ENCODE results near the gene NT5E.

NT5E gene

DNA sequence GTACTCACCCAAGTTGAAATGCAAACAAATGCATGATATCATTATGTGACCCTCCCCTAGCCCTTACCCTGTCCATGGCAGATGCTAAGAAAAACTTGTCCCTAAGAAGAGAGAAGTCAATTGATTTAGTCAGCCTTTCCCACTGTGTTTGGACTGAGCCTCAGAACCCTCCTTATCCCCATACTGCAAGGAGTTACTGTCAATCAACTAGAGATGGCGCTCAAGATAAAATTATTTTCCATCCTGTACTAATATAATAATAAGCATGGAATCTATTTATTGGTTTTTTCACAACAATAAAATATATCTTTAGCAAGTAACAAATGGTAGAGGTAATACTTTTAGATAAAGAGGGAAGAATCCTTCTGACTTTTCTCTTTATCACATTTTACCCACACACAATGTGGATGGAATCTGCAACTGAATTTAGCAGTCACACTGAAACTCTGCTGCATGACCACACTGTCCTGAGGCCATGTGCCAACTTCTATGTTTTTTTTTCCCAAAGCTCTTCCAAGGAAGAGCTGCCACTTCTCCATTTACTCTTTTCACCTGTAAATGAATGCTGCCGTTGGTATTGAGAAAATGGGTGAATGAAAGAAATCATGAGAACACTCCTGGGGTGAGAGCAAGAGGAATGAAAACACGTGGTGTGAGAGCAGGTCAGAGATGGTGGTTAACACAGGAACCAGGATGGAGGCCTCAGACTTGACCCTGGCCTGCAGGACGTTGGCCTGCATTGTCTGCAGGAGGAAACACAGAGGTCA lies 10.5 kb downstream of the NT5E start:
- Histone ChIP-seq H3K9ac (ENCODE audit: low read depth, low read length) (no peak overlapping the region), H3K27me3 (ENCODE audit: control insufficient read depth, insufficient read depth, low read length) (no peaks in the 10 kb centered on the region), H3K4me3 (ENCODE audit: low read depth, low read length) (no peak overlapping the region), H3K4me1 (ENCODE audit: control insufficient read depth, insufficient read depth, low read length) (peaks cover 23% of the 10 kb centered on the region), H3K9me3 (ENCODE audit: control insufficient read depth, insufficient read depth, low read length) (no peaks in the 10 kb centered on the region), H3K36me3 (ENCODE audit: control insufficient read depth, insufficient read depth, low read length) (no peaks in the 10 kb centered on the region), H3K27ac (ENCODE audit: low read depth, low read length) (no peak overlapping the region)

DNA sequence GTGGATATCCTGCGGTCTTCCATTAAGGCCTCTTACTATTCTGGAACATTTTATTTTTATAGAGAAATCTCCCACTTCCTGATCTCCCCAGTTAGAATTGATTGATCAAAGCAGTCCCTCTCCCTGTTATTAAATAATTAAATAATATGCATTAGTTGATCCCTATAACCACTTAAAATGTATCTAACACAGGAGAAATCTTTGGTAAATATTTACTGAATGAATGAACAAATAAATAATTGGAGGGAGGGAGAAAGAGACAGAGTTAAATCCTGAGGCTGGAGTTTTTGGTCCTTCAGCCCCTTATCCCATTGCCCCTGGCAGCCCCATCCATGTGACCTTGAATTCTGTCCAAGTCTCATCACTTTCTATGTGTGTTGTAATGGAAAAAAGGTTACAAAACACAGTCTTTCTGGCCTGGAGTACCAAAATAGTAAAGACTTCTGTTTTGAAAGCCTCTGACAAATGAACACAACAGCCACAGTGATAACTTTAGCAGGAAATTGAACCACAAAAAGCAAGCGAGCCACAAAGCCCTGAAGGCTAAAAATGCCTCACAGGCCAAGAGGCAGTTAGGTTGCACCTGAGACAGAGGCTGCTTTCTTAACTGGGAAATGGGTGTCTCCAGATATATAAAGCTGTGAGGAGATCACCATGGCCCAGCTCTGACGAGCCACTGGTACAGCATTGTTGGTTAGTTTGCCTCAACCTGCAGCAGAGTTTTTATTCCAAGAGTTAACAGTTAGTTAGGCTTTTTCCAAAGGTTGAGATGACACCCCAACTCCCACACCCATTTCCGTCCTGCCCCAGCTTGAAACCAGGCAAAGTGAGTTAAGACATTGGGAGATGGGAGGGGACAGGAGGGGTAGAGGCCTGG lies 11.3 kb downstream of the NT5E start:
- H3K4me1 ChIP-seq (ENCODE audit: control insufficient read depth, insufficient read depth, low read length), result peaks cover 23% of the 10 kb centered on the region

DNA sequence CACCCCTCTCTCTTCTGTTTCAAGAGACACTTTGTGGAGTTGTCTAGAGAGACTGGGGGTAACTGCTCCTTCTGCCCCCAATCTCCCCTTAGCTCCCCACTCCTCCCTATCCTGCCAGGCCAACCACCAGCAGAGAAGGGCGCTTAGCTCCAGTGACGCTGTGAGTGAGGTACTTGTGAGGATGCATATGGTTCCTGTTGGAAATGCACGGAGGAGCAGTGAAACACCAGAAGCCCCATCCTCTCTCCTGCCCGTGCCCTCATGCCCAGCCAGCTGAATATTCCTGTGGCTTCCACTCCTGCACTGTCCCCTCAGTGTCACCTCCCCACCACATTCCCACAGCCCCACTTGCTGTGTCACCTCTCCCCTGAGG lies 11.9 kb downstream of the NT5E start:
- no peaks in the 10 kb centered on the region for H3K27me3 ChIP-seq (ENCODE audit: control insufficient read depth, insufficient read depth, low read length)
- no peak overlapping the region for H3K4me3 ChIP-seq (ENCODE audit: low read depth, low read length)
- H3K4me1 ChIP-seq (ENCODE audit: control insufficient read depth, insufficient read depth, low read length), result peaks cover 23% of the 10 kb centered on the region
- no peak overlapping the region for H3K27ac ChIP-seq (ENCODE audit: low read depth, low read length)
- H3K9ac ChIP-seq (ENCODE audit: low read depth, low read length), result no peak overlapping the region
- H3K9me3 ChIP-seq (ENCODE audit: control insufficient read depth, insufficient read depth, low read length), result no peaks in the 10 kb centered on the region
- H3K36me3 ChIP-seq (ENCODE audit: control insufficient read depth, insufficient read depth, low read length), result no peaks in the 10 kb centered on the region

More for the DNA sequence above, 11.3 kb downstream of the NT5E start:
- Histone ChIP-seq H3K9ac (ENCODE audit: low read depth, low read length) (no peak overlapping the region), H3K27me3 (ENCODE audit: control insufficient read depth, insufficient read depth, low read length) (no peaks in the 10 kb centered on the region), H3K36me3 (ENCODE audit: control insufficient read depth, insufficient read depth, low read length) (no peaks in the 10 kb centered on the region), H3K27ac (ENCODE audit: low read depth, low read length) (no peak overlapping the region), H3K4me3 (ENCODE audit: low read depth, low read length) (no peak overlapping the region), H3K9me3 (ENCODE audit: control insufficient read depth, insufficient read depth, low read length) (no peaks in the 10 kb centered on the region)

DNA sequence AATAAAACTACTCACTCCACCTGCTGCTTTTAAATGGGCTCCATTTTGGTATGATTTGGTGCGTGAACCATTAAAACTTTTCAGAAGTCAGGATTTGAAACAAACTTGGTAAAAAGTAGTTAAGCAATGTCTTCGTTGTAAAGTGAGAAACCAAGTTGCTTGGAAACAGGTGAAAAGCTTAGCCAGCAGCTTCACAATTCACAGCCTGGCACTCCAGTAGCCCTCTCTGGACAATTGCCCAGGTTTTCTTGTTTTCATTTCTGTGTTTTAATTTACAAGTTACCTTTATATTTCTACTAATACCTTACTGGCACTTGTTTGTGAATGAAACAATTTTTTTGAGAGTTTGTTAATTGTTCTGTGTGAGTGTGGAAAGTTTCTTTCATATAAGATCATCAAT lies 12.8 kb downstream of the NT5E start:
- H3K4me3 ChIP-seq (ENCODE audit: low read depth, low read length), result no peak overlapping the region
- no peaks in the 10 kb centered on the region for H3K36me3 ChIP-seq (ENCODE audit: control insufficient read depth, insufficient read depth, low read length)
- H3K9ac ChIP-seq (ENCODE audit: low read depth, low read length), result no peak overlapping the region
- no peak overlapping the region for H3K27ac ChIP-seq (ENCODE audit: low read depth, low read length)
- peaks cover 23% of the 10 kb centered on the region for H3K4me1 ChIP-seq (ENCODE audit: control insufficient read depth, insufficient read depth, low read length)
- H3K9me3 ChIP-seq (ENCODE audit: control insufficient read depth, insufficient read depth, low read length), result no peaks in the 10 kb centered on the region
- no peaks in the 10 kb centered on the region for H3K27me3 ChIP-seq (ENCODE audit: control insufficient read depth, insufficient read depth, low read length)

- H3K4me3 ChIP-seq (ENCODE audit: low read depth, low read length), result no peak overlapping the region
- H3K4me1 ChIP-seq (ENCODE audit: control insufficient read depth, insufficient read depth, low read length), result peaks cover 20% of the 10 kb centered on the region
- H3K36me3 ChIP-seq (ENCODE audit: control insufficient read depth, insufficient read depth, low read length), result no peaks in the 10 kb centered on the region
- no peaks in the 10 kb centered on the region for H3K9me3 ChIP-seq (ENCODE audit: control insufficient read depth, insufficient read depth, low read length)
- no peaks in the 10 kb centered on the region for H3K27me3 ChIP-seq (ENCODE audit: control insufficient read depth, insufficient read depth, low read length)
- H3K27ac ChIP-seq (ENCODE audit: low read depth, low read length), result no peak overlapping the region
- H3K9ac ChIP-seq (ENCODE audit: low read depth, low read length), result no peak overlapping the region
Measured at GRCh38 chr6:85463621-85464259, 13.9 kb downstream of the NT5E start.

DNA sequence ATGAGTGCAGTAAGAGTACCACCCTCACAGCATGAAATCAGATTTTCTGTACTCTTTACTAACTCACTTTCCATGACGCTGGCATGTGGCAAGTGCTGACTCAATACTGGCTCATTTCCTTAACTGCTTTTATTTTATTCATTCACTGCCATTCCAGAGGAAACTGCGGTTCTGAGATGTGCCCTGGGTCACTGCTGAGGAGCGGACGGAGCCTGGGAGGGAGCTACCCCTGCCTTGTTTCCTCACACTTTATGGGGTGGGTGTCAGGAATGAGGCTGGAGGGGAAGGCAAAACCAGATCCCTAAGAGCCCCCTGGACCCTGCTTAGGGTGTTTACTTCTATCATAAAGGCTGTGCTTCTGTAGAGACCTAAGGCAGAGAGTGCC lies 14.4 kb downstream of the NT5E start:
- no peaks in the 10 kb centered on the region for H3K27me3 ChIP-seq (ENCODE audit: control insufficient read depth, insufficient read depth, low read length)
- no peak overlapping the region for H3K9ac ChIP-seq (ENCODE audit: low read depth, low read length)
- no peak overlapping the region for H3K4me3 ChIP-seq (ENCODE audit: low read depth, low read length)
- H3K4me1 ChIP-seq (ENCODE audit: control insufficient read depth, insufficient read depth, low read length), result peaks cover 15% of the 10 kb centered on the region
- no peaks in the 10 kb centered on the region for H3K9me3 ChIP-seq (ENCODE audit: control insufficient read depth, insufficient read depth, low read length)
- H3K27ac ChIP-seq (ENCODE audit: low read depth, low read length), result no peak overlapping the region
- H3K36me3 ChIP-seq (ENCODE audit: control insufficient read depth, insufficient read depth, low read length), result no peaks in the 10 kb centered on the region

GRCh38 chr6:85464722-85465150 lies 14.9 kb downstream of the NT5E start:
- Histone ChIP-seq H3K4me1 (ENCODE audit: control insufficient read depth, insufficient read depth, low read length) (peaks cover 11% of the 10 kb centered on the region), H3K9me3 (ENCODE audit: control insufficient read depth, insufficient read depth, low read length) (no peaks in the 10 kb centered on the region), H3K4me3 (ENCODE audit: low read depth, low read length) (no peak overlapping the region), H3K27ac (ENCODE audit: low read depth, low read length) (no peak overlapping the region), H3K27me3 (ENCODE audit: control insufficient read depth, insufficient read depth, low read length) (no peaks in the 10 kb centered on the region), H3K36me3 (ENCODE audit: control insufficient read depth, insufficient read depth, low read length) (no peaks in the 10 kb centered on the region), H3K9ac (ENCODE audit: low read depth, low read length) (no peak overlapping the region)

GRCh38 chr6:85465762-85466161 lies 15.9 kb downstream of the NT5E start:
- H3K27ac ChIP-seq (ENCODE audit: low read depth, low read length), result no peak overlapping the region
- H3K36me3 ChIP-seq (ENCODE audit: control insufficient read depth, insufficient read depth, low read length), result no peaks in the 10 kb centered on the region
- no peaks in the 10 kb centered on the region for H3K9me3 ChIP-seq (ENCODE audit: control insufficient read depth, insufficient read depth, low read length)
- H3K9ac ChIP-seq (ENCODE audit: low read depth, low read length), result no peak overlapping the region
- H3K27me3 ChIP-seq (ENCODE audit: control insufficient read depth, insufficient read depth, low read length), result no peaks in the 10 kb centered on the region
- peaks cover 2% of the 10 kb centered on the region for H3K4me1 ChIP-seq (ENCODE audit: control insufficient read depth, insufficient read depth, low read length)
- H3K4me3 ChIP-seq (ENCODE audit: low read depth, low read length), result no peak overlapping the region

- Histone ChIP-seq H3K9ac (ENCODE audit: low read depth, low read length) (no peak overlapping the region), H3K27me3 (ENCODE audit: control insufficient read depth, insufficient read depth, low read length) (no peaks in the 10 kb centered on the region), H3K27ac (ENCODE audit: low read depth, low read length) (no peak overlapping the region), H3K36me3 (ENCODE audit: control insufficient read depth, insufficient read depth, low read length) (no peaks in the 10 kb centered on the region), H3K4me3 (ENCODE audit: low read depth, low read length) (no peak overlapping the region), H3K4me1 (ENCODE audit: control insufficient read depth, insufficient read depth, low read length) (no peaks in the 10 kb centered on the region), H3K9me3 (ENCODE audit: control insufficient read depth, insufficient read depth, low read length) (no peaks in the 10 kb centered on the region)
Measured at GRCh38 chr6:85468326-85468725, 18.4 kb downstream of the NT5E start.

- Histone ChIP-seq H3K27ac (ENCODE audit: low read depth, low read length) (no peak overlapping the region), H3K9ac (ENCODE audit: low read depth, low read length) (no peak overlapping the region), H3K9me3 (ENCODE audit: control insufficient read depth, insufficient read depth, low read length) (no peaks in the 10 kb centered on the region), H3K36me3 (ENCODE audit: control insufficient read depth, insufficient read depth, low read length) (no peaks in the 10 kb centered on the region), H3K4me1 (ENCODE audit: control insufficient read depth, insufficient read depth, low read length) (no peaks in the 10 kb centered on the region), H3K27me3 (ENCODE audit: control insufficient read depth, insufficient read depth, low read length) (no peaks in the 10 kb centered on the region), H3K4me3 (ENCODE audit: low read depth, low read length) (no peak overlapping the region)
Measured at GRCh38 chr6:85469276-85470022, 19.6 kb downstream of the NT5E start.

All from HUES48 (cell line).